Stimulated activated CD4-positive, alpha-beta T cell treated with anti-CD3 and anti-CD28 coated beads, Interleukin-1b, Interleukin-23, amount 100 ng/mL, for 24 hours (primary cell): ENCODE results near the gene PFDN2.

Experiments used
- DNase-seq, 4 experiments: peaks; one replicate each; pipeline ENCODE4 v3.0.0-alpha.2; 2020; ENCODE audit warnings: low read depth in 4 of 4, low spot score in 1 of 4

PFDN2 gene

GRCh38 chr1:161061419-161061818, 56.4 kb downstream of the PFDN2 start:
- no peak for DNase-seq

- DNase-seq: no peak
These were observed 58.5 kb downstream of the PFDN2 start for GRCh38 chr1:161059293-161059692.

DNA sequence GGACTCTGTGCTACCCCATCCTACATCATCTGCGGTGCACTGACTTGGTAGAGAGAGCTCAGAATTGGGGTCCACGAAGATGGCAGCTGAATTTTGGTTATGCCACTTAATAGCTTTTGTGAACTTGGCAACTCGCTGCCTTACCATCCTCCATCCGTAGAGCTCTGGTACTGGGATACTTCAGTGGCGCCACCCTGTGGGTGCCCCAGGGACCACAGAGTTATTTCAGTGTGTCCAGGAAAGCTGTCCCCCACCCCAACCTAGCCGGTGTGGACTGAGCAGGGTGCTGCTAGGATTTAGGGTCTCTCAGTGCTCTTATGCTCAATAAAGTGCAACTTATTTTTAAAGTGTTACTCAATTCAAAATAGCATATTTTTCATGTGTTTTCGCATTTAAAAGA, 63.0 kb downstream of the PFDN2 start:
- no peak for DNase-seq

- DNase-seq: no peak
These were observed 63.6 kb downstream of the PFDN2 start for GRCh38 chr1:161054232-161054631.

GRCh38 chr1:161052899-161053298, 64.9 kb downstream of the PFDN2 start:
- DNase-seq: no peak

GRCh38 chr1:161051219-161051618, 66.6 kb downstream of the PFDN2 start:
- DNase-seq: no peak
